ENCODE data around the gene MAGEC3. TPM values are rescaled to one million over a fixed set of nuclear protein-coding genes. Genes with fewer than 3 reads are reported as not detected.
"Not testable (repeated sequence)": the region's sequence is repeated elsewhere in the genome, so short reads cannot be mapped to it uniquely, and the experiment has no call there.

The MAGEC3 gene, protein sequence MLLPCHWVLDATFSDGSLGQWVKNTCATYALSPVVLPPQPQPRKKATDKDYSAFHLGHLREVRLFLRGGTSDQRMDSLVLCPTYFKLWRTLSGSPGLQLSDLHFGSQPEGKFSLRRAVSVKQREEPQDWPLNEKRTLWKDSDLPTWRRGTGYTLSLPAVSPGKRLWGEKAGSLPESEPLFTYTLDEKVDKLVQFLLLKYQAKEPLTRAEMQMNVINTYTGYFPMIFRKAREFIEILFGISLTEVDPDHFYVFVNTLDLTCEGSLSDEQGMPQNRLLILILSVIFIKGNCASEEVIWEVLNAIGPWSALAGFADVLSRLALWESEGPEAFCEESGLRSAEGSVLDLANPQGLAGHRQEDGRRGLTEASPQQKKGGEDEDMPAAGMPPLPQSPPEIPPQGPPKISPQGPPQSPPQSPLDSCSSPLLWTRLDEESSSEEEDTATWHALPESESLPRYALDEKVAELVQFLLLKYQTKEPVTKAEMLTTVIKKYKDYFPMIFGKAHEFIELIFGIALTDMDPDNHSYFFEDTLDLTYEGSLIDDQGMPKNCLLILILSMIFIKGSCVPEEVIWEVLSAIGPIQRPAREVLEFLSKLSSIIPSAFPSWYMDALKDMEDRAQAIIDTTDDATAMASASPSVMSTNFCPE
- total RNA-seq: not detected
- long read RNA-seq: 0 reads

- no peak for DNase-seq (ENCODE audit: low spot score)
These were observed at the start of gene MAGEC3 for GRCh38 chrX:141838016-141838415. MAGEC3 (plus strand) TSS chrX:141838316; CDS start chrX:141838316, 0 bp downstream.

GRCh38 chrX:141791856-141792255 is 46.3 kb upstream of the MAGEC3 start:
- no peak for DNase-seq (ENCODE audit: low spot score)

GRCh38 chrX:141811438-141811837 is 26.7 kb upstream of the MAGEC3 start:
- DNase-seq (ENCODE audit: low spot score): no peak

- no peak for DNase-seq (ENCODE audit: low spot score)
These were observed 23.8 kb upstream of the MAGEC3 start for GRCh38 chrX:141814213-141814857.

DNA sequence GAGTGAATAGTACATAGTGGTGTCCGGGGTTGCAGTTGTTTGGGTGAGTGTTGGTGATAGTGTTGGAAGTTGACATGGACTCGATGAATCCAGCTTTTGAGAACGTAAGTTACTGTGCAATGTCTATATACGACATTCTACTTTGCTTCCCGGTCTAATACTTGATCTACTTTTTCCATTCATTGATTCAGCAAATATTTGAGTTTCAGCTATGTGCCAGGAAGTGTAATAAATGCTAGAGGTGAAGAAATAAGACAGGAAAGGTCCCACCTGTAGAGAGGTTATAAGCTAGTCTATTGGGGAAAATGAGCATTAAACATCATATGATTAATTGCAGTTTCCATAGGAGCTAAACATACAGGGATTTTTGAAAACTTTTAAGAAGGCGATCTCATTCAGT is 22.2 kb upstream of the MAGEC3 start:
- DNase-seq (ENCODE audit: low spot score): no peak

DNA sequence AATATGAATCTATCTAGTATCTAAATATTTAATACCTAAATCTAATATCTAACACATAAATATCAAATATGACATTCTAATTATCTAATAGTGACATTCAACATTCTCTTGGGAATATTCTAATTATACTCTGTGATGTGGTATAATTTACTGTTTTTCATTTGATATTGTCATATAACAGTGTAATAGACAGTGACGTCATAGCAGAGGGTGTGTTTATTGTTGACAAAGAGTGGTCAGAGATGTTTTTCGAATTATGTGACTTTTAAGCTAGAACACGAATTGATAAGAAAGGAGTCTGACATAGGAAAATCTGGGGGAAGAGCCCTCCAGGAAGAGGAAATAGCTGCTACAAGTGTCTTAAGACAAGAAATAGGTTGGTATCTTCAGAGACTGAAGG is 5.9 kb upstream of the MAGEC3 start:
- DNase-seq (ENCODE audit: low spot score): no peak

- no peak for DNase-seq (ENCODE audit: low spot score)
These were observed 1.7 kb downstream of the MAGEC3 start for GRCh38 chrX:141839856-141840255.

DNA sequence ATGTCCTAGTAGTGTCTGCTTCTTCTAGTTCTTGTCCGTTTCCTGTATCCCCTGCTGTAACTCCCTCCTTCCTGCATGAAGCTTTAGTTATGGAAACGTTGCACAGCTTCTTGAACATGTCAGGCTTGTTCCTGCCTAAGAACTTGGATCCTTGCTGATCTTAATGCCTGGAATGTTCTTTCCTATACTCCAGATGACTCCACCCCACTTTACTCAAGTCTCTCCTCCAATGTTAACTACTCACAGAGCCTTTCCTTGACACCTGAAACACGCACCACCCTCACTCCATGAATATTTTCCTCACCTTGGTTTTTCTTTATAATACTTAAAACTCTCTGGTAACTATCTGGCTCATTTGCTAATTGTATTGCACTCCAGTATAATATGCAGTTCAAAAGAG is 19.4 kb downstream of the MAGEC3 start:
- DNase-seq (ENCODE audit: low spot score): no peak

DNA sequence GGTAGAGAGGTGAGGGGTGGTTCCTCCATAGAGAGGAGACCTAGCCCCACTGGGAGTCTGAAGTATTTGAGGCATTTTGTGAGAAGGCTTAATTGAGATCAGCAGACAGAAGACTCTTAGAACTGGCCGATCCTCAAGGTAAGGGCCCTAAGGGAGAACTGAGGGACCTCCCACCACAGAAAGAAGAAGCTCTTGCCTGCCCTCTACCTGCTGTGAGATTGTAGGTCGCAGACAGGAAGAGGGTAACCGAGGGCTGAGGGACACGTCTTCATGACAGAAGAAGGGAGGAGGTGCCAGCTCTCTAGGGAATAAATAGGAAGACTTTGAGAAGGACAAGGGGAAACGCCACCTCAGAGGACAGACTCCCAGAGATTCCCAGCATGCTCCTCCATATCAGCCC is 41.5 kb downstream of the MAGEC3 start:
- no peak for DNase-seq (ENCODE audit: low spot score)

DNA sequence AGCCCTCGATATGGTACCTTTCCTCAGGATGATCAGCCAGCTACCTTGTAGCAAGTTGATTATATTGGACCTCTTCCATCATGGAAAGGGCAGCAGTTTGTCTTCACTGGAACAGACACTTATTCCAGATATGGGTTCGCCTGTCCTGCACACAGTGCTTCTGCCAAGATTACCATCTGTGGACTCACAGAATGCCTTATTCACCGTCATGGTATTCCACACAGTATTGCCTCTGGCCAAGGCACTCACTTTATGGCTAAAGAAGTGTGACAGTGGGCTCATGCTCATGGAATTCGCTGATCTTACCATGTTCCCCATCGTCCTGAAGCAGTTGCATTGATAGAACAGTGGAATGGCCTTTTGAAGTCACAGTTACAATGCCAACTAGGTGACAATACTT is 50.7 kb downstream of the MAGEC3 start:
- not testable (repeated sequence) for DNase-seq (ENCODE audit: low spot score)

- DNase-seq (ENCODE audit: low spot score): no peak
These were observed 56.6 kb downstream of the MAGEC3 start for GRCh38 chrX:141894733-141895132.

DNA sequence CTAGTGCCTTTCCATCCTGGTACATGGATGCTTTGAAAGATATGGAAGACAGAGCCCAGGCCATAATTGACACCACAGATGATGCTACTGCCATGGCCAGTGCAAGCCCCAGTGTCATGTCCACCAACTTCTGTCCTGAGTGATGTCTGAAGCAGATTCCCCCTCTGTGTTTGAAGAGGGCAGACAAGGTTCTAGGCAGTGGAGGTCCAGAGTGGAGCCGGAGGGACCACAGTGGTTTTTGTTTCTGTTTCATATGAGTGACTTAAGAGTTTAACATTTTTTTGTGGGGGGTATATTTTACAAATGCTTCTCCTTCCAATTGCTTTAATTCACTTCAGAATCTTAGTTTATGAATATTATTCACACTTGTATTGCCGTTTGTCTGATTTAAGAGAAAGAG is 59.6 kb downstream of the MAGEC3 start:
- DNase-seq (ENCODE audit: low spot score): no peak

DNA sequence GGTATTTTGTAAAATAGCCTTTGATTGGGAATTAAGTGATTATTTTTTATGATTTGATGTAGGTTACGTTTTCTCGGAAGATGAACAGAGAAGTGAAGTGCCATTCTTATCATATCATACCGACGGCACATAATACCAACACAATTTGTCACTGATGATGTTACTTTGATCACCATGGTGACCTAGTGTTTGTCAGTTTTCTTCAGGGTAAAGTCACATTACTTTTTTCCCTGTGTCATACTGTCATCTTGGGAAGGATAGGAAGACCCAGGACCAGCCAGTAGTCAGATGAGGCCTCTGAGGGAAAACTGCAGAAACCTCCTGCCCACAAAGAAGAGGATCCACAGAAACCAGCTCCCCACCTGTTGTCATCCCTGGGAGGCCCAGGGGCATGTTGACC is 64.2 kb downstream of the MAGEC3 start:
- no peak for DNase-seq (ENCODE audit: low spot score)

DNA sequence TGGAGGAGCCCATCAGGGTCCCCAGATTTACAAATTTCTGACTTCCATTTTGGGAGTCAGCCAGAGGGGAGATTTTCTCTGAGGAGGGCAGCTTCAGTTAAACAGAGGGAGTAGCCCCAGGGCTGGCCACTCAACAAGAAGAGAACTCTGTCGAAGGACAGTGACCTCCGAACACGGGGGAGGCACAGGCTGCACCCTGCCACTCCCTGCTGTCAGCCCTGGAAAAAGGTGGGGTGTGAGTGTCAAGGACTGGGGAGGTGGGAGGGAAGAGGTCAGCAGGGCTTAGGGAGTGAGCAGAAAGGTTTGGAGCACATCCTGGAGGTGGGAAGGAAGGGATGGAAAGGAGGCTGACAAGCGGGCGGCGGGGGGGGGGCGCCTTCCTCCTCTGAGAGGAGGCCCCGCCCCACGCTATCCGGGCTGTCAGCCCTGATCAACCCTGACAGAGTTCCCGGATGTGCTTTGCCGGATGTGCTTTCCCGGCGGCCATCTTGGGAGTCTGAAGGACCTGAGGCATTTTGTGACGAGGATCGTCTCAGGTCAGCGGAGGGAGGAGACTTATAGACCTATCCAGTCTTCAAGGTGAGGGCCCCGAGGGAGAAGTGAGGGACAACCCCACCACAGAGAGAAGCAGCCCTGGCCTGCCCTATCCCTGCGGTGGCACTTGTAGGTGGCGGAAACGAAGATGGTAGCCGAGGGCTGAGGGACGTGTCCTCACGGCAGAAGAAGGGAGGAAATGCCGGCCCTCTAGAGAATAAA is 65.5 kb downstream of the MAGEC3 start, which contains the start of gene MAGEC1:
Gene MAGEC1 (plus strand): TSS at position 495 of the 756 bp plus-strand sequence. CDS start 1,179 bp downstream, outside the sequence.
- DNase-seq (ENCODE audit: low spot score): no peak

- no peak for DNase-seq (ENCODE audit: low spot score)
These were observed 66.1 kb downstream of the MAGEC3 start for GRCh38 chrX:141904262-141904661.

DNA sequence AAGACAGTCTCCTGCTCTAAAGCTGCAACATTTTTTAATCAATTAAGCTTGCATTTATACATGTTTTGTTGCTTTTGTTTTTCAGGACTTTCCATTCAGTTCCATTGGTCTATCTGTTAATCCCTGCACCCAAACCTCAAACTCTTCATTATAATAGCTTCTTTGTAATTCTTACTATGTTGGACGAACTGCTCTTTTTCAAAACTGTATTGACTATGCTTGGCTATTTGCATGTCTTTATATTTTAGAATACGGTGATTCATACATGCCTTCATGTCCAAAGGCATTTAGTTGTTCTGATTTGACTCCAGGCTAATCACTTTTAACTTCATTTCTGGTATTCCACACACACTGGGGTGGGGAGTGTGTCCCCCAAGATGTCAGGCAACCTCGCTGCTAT is 79.7 kb downstream of the MAGEC3 start:
- DNase-seq (ENCODE audit: low spot score): no peak

- no peak for DNase-seq (ENCODE audit: low spot score)
These were observed 86.2 kb downstream of the MAGEC3 start for GRCh38 chrX:141924293-141924692.

GRCh38 chrX:141928432-141928831 is 90.3 kb downstream of the MAGEC3 start:
- no peak for DNase-seq (ENCODE audit: low spot score)

DNA sequence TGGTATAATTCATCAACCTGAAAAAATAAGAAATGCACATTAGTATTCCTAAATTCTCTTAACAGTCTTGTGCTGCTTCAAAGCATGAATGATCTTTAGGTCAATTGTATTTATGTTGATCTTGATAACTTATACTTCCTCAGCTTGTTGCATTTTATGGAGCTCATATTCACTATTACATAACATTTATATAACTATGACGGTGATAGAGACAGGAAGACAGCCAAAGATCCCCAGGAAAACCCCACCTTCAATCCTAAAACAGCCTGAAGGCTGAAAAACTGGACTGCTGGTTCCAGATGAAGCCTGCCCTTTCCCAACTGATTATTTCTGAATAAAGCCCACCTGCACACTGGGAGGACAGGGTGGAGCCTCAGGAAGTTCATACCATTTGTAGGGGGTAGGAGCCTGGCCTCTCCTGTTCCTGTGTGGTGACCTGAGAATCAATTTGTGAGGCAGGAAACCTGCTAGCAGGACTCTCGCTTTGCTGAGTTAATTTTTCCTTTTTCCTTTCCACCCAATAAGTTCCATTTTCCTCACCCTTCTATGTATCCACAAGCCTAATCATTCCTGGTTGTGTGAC is 96.0 kb downstream of the MAGEC3 start:
- no peak for DNase-seq (ENCODE audit: low spot score)

GRCh38 chrX:141935645-141936044 is 97.5 kb downstream of the MAGEC3 start:
- DNase-seq (ENCODE audit: low spot score): no peak

DNA sequence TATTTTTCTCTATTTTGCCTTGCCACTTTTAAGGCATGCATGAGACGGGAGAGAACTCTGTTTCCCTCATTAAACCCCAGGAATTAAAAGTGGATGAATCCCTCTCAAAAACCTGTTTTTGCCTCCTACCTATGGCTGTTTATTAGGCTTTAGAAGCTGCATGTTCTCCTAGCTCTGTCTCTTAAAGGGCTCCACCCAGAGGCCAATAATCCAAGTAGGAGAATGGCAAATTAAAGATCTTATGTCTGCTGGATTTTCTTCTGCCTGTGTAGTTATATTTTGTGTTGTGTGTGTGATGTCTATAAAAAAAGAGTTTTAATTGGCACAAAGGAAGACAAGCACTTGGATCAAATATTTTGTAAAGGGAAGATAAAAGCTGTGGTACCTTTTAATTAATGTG is 98.0 kb downstream of the MAGEC3 start:
- no peak for DNase-seq (ENCODE audit: low spot score)

All from mesenteric fat pad (tissue), 1 donor.